SU-DHL-6 (cell line): Measurements from ENCODE around the gene TRDN.

Source experiments
- EZH2phosphoT487 ChIP-seq: fragments of 200-600 bp; sonication (generic), shearing (Covaris generic); conservative IDR thresholded peaks from 2 replicates; pipeline ENCODE4 v1.6.1; 2018; ENCODE audit warnings: mild to moderate bottlenecking, antibody characterized with exemption, low read length, moderate library complexity, mixed read lengths
- TF ChIP-seq, protein P1 (sequence below): fragments of 200-600 bp; sonication (generic); IDR thresholded peaks from one replicate; pipeline ENCODE4 v1.5.1; 2017; ENCODE audit warnings: antibody characterized with exemption, mild to moderate bottlenecking, low read length, moderate library complexity; ENCODE audit not compliant: insufficient read depth, poor library complexity, severe bottlenecking

DNA sequence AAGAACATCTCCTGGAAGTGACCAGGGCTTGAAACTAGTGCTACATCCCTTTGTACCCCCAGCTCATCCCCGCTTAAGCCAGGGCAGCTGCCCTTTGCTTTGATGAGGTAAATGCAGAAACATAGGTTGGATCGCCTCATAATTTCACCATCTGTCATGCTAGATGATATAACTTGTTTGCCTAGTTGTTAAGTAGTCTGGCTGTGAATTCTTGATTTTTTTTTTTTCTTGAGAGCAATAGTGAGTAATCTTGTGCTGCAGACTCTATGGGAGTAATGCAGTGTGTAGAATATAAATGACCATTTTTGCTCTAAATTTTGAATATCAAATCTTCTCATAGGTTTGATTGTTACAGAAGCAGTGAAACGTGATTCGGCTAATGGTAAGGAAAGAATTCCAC is 4.1 kb downstream of the TRDN start:
- TF ChIP-seq, protein P1, sequence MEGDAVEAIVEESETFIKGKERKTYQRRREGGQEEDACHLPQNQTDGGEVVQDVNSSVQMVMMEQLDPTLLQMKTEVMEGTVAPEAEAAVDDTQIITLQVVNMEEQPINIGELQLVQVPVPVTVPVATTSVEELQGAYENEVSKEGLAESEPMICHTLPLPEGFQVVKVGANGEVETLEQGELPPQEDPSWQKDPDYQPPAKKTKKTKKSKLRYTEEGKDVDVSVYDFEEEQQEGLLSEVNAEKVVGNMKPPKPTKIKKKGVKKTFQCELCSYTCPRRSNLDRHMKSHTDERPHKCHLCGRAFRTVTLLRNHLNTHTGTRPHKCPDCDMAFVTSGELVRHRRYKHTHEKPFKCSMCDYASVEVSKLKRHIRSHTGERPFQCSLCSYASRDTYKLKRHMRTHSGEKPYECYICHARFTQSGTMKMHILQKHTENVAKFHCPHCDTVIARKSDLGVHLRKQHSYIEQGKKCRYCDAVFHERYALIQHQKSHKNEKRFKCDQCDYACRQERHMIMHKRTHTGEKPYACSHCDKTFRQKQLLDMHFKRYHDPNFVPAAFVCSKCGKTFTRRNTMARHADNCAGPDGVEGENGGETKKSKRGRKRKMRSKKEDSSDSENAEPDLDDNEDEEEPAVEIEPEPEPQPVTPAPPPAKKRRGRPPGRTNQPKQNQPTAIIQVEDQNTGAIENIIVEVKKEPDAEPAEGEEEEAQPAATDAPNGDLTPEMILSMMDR = no peak
- no peak for TF ChIP-seq EZH2phosphoT487
